ENCODE data around the gene METTL16. TPM values are rescaled to one million over a fixed set of nuclear protein-coding genes. Genes with fewer than 3 reads are reported as not detected.

The METTL16 gene
- polyA plus RNA-seq, 1 donor (not counting 4 experiments of a cell fraction or from before 2014, with no cell fraction given) = 16.6 TPM

- FAIRE-seq (no peak), DNase-seq (ENCODE audit: low read depth, low spot score) (no peak)
- no peaks in the 10 kb centered on the region for H3K9me3 ChIP-seq (ENCODE audit: control insufficient read depth, low read depth, low read length)
- H3K4me1 ChIP-seq (ENCODE audit: control insufficient read depth, extremely low read depth, insufficient read depth, low read length) = no peaks in the 10 kb centered on the region
- H3K27me3 ChIP-seq (ENCODE audit: control insufficient read depth, extremely low read depth, insufficient read depth, low read length) = no peaks in the 10 kb centered on the region
- no peaks in the 10 kb centered on the region for H3K9me1 ChIP-seq (ENCODE audit: control insufficient read depth, extremely low read depth, insufficient read depth, low read length)
- H3K36me3 ChIP-seq (ENCODE audit: control insufficient read depth in 2 of 2, extremely low read depth in 1 of 2, insufficient read depth in 2 of 2, low read length in 2 of 2) = peaks cover under 1 to 4% of the 10 kb centered on the region in 2 experiments
- no peak overlapping the region for H3K4me2 ChIP-seq (ENCODE audit: control insufficient read depth, extremely low read depth, insufficient read depth, low read depth, low read length)
- no peak overlapping the region for H3K9ac ChIP-seq (ENCODE audit: control insufficient read depth, extremely low read depth, insufficient read depth, low read length)
- dilution Hi-C loops (cut with MboI; ENCODE audit: extremely low pct_ligation_motif_present, low sequenced_read_pairs) = no loop called here
- no peaks in the 10 kb centered on the region for H4K20me1 ChIP-seq (ENCODE audit: control insufficient read depth, extremely low read depth, insufficient read depth, low read length)
- no peak overlapping the region for H3K4me3 ChIP-seq (ENCODE audit: control insufficient read depth in 2 of 3, extremely low read depth in 1 of 3, insufficient read depth in 2 of 3, low read depth in 1 of 3, low read length in 3 of 3)
- no peaks in the 10 kb centered on the region for H3K79me2 ChIP-seq (ENCODE audit: control insufficient read depth, insufficient read depth, low read length)
- H3K27ac ChIP-seq (ENCODE audit: control insufficient read depth, insufficient read depth, low read length) = no peak overlapping the region
- no peak for TF ChIP-seq EZH2 (IDR thresholded peaks at IDR 0.05; ENCODE audit: low read length)
- TF ChIP-seq CTCF (optimal IDR thresholded peaks at IDR 0.05 in 1 of 3, IDR thresholded peaks at IDR 0.05 in 1 of 3, conservative IDR thresholded peaks at IDR 0.05 in 1 of 3; ENCODE audit: extremely low read depth in 1 of 3, insufficient read depth in 2 of 3, low read length in 3 of 3) = no peak
- H2AFZ ChIP-seq (ENCODE audit: control insufficient read depth, low read length) = no peak overlapping the region
Measured at GRCh38 chr17:2444382-2444781, 67.3 kb downstream of the METTL16 start.

GRCh38 chr17:2442166-2442565, 69.5 kb downstream of the METTL16 start:
- Histone ChIP-seq H2AFZ (ENCODE audit: control insufficient read depth, low read length) (no peak overlapping the region), H3K27ac (ENCODE audit: control insufficient read depth, insufficient read depth, low read length) (no peak overlapping the region), H3K9ac (ENCODE audit: control insufficient read depth, extremely low read depth, insufficient read depth, low read length) (no peak overlapping the region), H3K9me3 (ENCODE audit: control insufficient read depth, low read depth, low read length) (no peaks in the 10 kb centered on the region), H3K27me3 (ENCODE audit: control insufficient read depth, extremely low read depth, insufficient read depth, low read length) (no peaks in the 10 kb centered on the region), H3K36me3 (ENCODE audit: control insufficient read depth in 2 of 2, extremely low read depth in 1 of 2, insufficient read depth in 2 of 2, low read length in 2 of 2) (peaks cover 6 to 7% of the 10 kb centered on the region in 2 experiments), H3K79me2 (ENCODE audit: control insufficient read depth, insufficient read depth, low read length) (no peaks in the 10 kb centered on the region), H4K20me1 (ENCODE audit: control insufficient read depth, extremely low read depth, insufficient read depth, low read length) (no peaks in the 10 kb centered on the region), H3K4me2 (ENCODE audit: control insufficient read depth, extremely low read depth, insufficient read depth, low read depth, low read length) (no peak overlapping the region), H3K4me1 (ENCODE audit: control insufficient read depth, extremely low read depth, insufficient read depth, low read length) (no peaks in the 10 kb centered on the region), H3K4me3 (ENCODE audit: control insufficient read depth in 2 of 3, extremely low read depth in 1 of 3, insufficient read depth in 2 of 3, low read depth in 1 of 3, low read length in 3 of 3) (no peak overlapping the region), H3K9me1 (ENCODE audit: control insufficient read depth, extremely low read depth, insufficient read depth, low read length) (no peaks in the 10 kb centered on the region)
- dilution Hi-C loops (cut with MboI; ENCODE audit: extremely low pct_ligation_motif_present, low sequenced_read_pairs) = no loop called here
- no peak for FAIRE-seq
- TF ChIP-seq EZH2 (IDR thresholded peaks at IDR 0.05; ENCODE audit: low read length) (no peak), CTCF (optimal IDR thresholded peaks at IDR 0.05 in 1 of 3, IDR thresholded peaks at IDR 0.05 in 1 of 3, conservative IDR thresholded peaks at IDR 0.05 in 1 of 3; ENCODE audit: extremely low read depth in 1 of 3, insufficient read depth in 2 of 3, low read length in 3 of 3) (no peak)
- DNase-seq (ENCODE audit: low read depth, low spot score) = no peak
